Body of pancreas (tissue), 4 donors: ENCODE measurements around the gene DNASE1.

Source experiments
- CTCF ChIP-seq, 7 experiments: fragments of 450-650 bp in 4 of 7; fragments of 200-600 bp in 3 of 7; sonication (generic) in 3 of 7; IDR thresholded peaks; one replicate each; pipeline ENCODE4 v1.5.1; 2016 to 2019; ENCODE audit warnings: antibody characterized with exemption in 7 of 7
- POLR2A ChIP-seq, 3 donors: fragments of 450-650 bp; IDR thresholded peaks; one replicate each; pipeline ENCODE4 v1.6.1; 2016; ENCODE audit warnings: antibody characterized with exemption in 3 of 3, mild to moderate bottlenecking in 2 of 3

DNA sequence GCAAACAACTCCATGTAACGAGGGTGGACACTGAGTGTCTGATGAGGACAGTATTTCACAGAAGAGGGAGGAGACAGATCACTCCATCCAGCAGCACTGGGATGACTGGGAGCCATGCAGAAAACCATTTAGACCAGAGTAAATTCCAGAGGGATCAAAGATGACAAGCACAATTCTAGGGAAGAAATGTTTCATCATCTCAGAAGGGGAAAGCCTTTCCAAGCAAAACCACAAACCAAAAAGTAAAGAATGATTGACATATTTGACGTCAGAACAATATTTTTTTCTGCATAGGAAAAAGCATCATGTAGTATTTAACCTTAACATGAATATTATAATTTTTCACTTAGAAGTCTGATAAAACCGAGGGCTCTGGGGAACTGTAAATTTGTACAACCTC lies 4.8 kb downstream of the DNASE1 start:
- no peak for TF ChIP-seq POLR2A (IDR thresholded peaks at IDR 0.05)
- TF ChIP-seq CTCF (IDR thresholded peaks at IDR 0.05) = no peak
